NB4 (cell line): ENCODE results near the gene HPCA.

ENCODE experiments used
- CTCF ChIP-seq: IDR thresholded peaks from one replicate; pipeline ENCODE4 v1.5.1; 2012; ENCODE audit warnings: low read depth, low read length
- MAX ChIP-seq: IDR thresholded peaks from 2 replicates; pipeline ENCODE4 v1.6.1; 2011; ENCODE audit warnings: low read depth, low read length
- MYC ChIP-seq: IDR thresholded peaks from 2 replicates; pipeline ENCODE4 v1.6.1; 2011; ENCODE audit warnings: low read depth, low read length
- POLR2A ChIP-seq: IDR thresholded peaks from 2 replicates; pipeline ENCODE4 v1.6.1; 2011; ENCODE audit warnings: mild to moderate bottlenecking; ENCODE audit not compliant: insufficient read length; ENCODE audit errors: extremely low read depth

GRCh38 chr1:32907435-32907834 lies 21.1 kb downstream of the HPCA start:
- no peak for TF ChIP-seq MYC
- TF ChIP-seq MAX = no peak
- TF ChIP-seq CTCF = no peak
- TF ChIP-seq POLR2A = no peak
